ENCODE measurements around the gene TIA1.
"Not testable (repeated sequence)": the region's sequence is repeated elsewhere in the genome, so short reads cannot be mapped to it uniquely, and the experiment has no call there.

Gene TIA1

GRCh38 chr2:70214953-70215549 lies 33.4 kb downstream of the TIA1 start:
- no peak for DNase-seq (ENCODE audit: low spot score)

- no peak for DNase-seq (ENCODE audit: low spot score)
Observed at GRCh38 chr2:70214365-70214764, 34.1 kb downstream of the TIA1 start.

- no peak for DNase-seq (ENCODE audit: low spot score)
Observed at GRCh38 chr2:70212298-70212932, 36.0 kb downstream of the TIA1 start.

- no peak for DNase-seq (ENCODE audit: low spot score)
Observed at GRCh38 chr2:70211595-70211994, 36.8 kb downstream of the TIA1 start.

- no peak for DNase-seq (ENCODE audit: low spot score)
Observed at GRCh38 chr2:70204452-70204851, 44.0 kb downstream of the TIA1 start.

DNA sequence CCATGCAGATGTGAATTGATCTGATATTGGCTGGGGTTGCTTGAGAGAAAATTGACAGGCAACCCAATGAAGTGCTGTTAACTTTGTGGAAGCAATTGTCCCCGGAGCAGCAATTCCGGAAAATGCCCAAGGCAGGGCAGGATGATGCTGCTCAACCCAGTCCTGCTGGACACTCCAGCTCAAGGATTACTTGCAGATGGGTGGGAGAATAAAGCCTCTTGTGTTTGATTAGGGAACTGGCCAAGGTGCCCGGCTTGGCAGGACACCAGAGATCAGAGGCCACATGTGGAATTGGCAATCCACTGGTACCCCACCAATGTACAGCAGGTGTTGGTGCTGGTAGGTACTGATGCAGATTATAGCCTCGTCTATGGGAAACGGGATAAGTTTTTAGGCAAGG lies 45.3 kb downstream of the TIA1 start:
- no peak for DNase-seq (ENCODE audit: low spot score)

DNA sequence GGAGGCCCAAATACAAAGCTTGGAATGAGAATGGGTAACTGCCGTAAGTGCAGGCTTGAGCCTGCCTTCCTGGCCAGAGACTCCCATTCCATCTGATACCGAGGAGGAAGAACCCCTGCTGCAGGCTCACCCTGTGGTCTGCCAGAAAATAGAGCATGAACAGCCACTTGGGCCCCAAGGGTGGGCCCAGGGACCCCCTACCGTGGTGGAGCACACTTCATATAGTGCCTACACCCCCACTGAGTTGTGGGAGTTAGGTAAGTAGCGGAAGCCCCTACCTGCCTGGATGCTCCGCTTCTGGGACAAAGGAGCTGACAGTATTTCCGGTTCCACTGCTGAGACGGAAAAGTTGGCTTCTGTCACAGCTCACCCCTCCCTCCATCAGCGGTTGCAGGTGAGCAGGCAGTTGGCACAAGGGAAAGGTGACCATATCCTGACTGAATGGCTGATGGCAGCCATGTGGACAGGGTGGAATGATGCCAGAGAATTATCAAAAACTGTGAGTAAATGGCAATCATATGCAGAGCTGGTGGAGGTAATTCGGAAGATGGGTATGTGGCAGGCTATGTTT lies 46.1 kb downstream of the TIA1 start:
- no peak for DNase-seq (ENCODE audit: low spot score)

DNA sequence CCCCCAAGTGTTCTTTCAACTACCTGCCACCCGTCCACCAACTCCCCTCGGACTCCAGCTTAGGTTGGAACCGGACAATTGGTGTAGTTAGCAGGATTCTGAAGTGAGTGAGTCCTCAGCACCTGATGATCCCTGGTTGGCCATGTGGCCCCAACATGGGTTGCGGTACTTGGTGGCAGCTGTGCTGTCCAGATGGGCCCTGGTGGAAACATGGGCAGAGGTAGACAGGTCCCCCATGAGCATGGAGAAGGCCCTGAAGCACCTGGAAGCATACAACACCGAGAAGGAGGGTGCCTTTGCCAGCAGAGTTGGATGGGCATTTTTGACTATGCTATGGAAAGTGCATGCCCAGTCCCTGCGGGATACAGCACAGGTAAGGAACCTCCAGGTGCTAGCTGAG lies 46.6 kb downstream of the TIA1 start:
- DNase-seq (ENCODE audit: low spot score): no peak

- DNase-seq (ENCODE audit: low spot score): no peak
Observed at GRCh38 chr2:70201225-70201768, 47.1 kb downstream of the TIA1 start.

- DNase-seq (ENCODE audit: low spot score): no peak
Observed at GRCh38 chr2:70199320-70199864, 49.0 kb downstream of the TIA1 start.

DNA sequence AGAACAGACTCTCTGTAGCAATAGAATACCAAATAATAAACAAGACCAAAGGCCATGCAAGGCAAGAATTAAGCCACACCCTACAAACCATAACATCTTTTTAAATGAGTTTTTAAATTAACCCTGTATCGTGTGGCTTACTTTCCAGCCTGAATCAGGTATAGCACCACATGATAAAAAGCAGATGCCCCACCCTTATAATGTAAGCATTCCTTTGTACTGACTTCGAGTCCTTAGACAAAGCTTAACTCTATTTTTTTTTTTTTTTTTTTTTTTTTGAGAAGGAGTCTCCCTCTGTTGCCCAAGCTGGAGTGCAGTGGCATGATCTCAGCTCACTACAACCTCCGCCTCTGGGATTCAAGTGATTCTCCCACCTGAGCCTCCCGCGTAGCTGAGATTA lies 55.9 kb downstream of the TIA1 start:
- DNase-seq (ENCODE audit: low spot score): peak; percentile 57

DNA sequence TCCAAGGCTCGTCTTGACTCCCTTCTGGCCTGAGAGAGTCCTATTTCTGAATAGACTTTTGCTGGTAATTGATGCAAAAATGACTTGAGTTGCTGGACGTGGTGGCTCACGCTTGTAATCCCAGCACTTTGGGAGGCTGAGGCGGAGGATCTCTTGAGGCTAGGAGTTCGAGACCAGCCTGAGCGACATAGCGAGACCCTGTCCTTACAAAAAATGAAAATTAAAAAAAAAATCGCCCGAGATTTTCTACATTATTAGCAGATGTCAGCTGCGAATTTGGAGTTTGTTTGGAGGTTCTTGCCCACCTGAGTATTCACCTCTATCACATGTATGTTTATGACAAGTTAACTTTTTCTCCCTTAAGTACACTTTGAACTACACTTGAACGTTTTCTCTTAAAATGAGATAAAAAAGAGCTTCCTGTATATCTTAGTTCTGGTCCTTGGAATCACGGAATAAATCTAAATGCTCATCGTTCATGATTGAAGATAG lies 57.1 kb downstream of the TIA1 start:
- no peak for DNase-seq (ENCODE audit: low spot score)

- peak; percentile 96 for DNase-seq (ENCODE audit: low spot score)
Observed at GRCh38 chr2:70190418-70191243, 57.8 kb downstream of the TIA1 start, which contains the start of gene C2orf42. Gene C2orf42 (minus strand): TSS chr2:70191019. CDS start chr2:70181985, 9,034 bp downstream.

GRCh38 chr2:70188460-70188859 lies 60.0 kb downstream of the TIA1 start:
- peak; percentile 42 for DNase-seq (ENCODE audit: low spot score)

- not testable (repeated sequence) for DNase-seq (ENCODE audit: low spot score)
Observed at GRCh38 chr2:70187170-70187569, 61.3 kb downstream of the TIA1 start.

GRCh38 chr2:70182689-70183088 lies 65.7 kb downstream of the TIA1 start:
- DNase-seq (ENCODE audit: low spot score): no peak

DNA sequence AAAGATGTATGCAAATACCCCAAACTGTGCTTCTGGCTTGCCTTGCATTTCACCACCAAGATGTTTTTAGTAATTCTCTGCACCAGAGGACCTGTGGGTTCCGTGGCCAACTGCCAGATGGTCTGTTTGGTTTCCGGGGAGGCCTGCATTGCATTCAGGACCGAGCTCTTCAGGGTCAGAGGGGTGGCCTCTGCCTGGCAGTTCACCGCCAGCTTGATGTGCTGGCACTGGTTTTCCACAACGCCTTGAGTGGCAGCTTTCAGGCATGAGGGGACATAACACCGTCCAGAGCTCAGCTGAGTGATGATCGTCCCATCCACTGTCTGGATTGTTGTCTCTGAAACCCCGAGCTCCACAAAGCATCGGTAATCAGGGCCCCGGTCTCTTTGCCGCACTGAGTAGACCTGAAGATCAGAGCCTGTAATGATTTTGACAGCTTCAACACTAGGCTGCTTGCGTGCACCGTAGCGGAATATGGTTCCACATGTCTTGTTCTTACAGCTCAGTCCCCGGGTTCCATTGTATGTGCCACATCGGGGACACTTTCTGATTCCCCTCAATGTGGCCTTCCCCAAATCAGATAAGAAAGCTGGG lies 67.0 kb downstream of the TIA1 start:
- DNase-seq (ENCODE audit: low spot score): no peak

GRCh38 chr2:70173520-70173919 lies 74.9 kb downstream of the TIA1 start:
- DNase-seq (ENCODE audit: low spot score): no peak

DNA sequence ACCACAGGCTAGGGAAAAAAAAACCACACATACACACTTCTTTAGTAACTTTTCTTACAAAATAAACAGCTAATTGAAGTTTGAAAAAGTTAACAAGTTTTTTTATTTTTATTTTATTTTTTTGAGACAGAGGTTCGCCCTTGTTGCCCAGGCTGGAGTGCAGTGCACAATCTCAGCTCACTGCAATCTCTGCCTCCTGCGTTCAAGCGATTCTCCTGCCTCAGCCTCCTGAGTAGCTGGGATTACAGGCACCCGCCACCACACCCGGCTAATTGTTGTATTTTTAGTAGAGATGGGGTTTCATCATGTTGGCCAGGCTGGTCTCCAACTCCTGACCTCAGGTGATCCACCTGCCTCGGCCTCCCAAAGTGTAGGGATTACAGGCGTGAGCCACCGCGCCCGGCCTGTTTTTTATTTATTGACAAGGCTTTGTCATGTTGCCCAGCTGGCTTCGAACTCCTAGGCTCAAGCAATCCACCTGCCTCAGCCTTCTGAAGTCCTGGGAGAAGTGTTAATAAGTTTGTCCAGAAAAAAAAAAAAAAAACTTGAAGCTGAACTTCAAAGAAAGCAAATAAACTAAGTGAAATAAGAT lies 78.7 kb downstream of the TIA1 start:
- DNase-seq (ENCODE audit: low spot score): not testable (repeated sequence)

DNA sequence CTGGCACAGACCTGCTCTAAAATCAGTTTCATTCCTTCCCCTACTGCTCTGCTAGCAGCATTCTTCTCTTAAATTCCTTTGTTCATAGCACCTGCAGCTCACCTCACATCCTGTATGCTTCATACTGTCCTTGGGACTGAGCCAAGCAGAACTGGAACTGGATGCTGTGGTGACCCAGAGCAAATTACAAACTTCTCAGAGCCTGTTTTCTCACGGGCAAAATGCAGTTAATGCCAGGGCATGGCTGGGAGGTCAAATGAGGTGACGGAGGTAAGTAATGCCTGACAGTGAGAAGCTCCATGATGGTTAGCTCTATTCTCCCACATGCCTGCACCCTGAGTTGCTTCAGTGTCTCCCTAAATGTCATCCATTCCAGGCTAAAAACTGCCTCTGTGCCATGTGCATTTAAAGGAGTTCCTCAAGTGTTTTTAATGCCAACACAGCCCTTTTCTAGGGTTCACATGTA lies 87.3 kb downstream of the TIA1 start:
- DNase-seq (ENCODE audit: low spot score): no peak

GRCh38 chr2:70160545-70160944 lies 87.9 kb downstream of the TIA1 start:
- DNase-seq (ENCODE audit: low spot score): no peak

All from LoVo (cell line).